ENCODE results near the gene GBF1.

DNA sequence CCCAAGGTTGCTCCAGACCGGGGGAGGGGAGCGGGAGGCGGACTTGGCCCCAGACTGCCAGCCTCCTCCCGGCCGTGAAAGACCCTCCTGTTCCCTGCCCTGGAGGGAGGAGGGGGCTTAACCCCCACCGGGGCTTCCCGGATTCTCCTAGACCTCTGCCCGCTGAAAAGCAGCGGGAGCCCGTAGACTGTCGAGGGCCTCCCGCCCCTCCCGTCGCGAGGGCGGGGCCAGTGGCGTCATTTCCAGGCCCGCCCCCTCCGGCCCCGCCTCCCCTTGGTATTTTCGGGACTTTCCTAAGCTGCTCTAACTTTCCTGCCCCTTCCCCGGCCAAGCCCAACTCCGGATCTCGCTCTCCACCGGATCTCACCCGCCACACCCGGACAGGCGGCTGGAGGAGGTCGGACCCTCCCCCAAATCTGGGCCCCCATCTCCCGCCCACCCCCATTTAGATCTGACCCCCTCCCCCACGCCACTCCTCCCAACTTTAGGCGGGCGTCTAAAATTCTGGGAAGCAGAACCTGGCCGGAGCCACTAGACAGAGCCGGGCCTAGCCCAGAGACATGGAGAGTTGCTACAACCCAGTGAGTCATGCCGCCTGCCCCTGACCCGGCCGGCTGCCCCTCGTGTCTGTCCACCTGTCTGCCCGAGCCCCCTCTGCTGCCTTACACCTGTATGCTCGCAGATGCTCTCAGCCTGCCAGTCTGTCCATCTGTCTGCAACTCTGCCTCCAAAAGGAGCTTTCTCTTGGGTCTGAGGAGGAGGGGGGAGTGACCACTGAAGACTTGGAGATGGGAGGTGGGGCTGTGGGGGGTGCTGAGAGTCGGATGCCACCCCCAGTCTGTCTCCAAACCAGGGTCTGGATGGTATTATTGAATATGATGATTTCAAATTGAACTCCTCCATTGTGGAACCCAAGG, 150.3 kb downstream of the GBF1 start, which contains the start of gene NFKB2:
- peak; percentile 82 for TF ChIP-seq POLR2A (IDR thresholded peaks at IDR 0.05)
- TF ChIP-seq, protein P1, sequence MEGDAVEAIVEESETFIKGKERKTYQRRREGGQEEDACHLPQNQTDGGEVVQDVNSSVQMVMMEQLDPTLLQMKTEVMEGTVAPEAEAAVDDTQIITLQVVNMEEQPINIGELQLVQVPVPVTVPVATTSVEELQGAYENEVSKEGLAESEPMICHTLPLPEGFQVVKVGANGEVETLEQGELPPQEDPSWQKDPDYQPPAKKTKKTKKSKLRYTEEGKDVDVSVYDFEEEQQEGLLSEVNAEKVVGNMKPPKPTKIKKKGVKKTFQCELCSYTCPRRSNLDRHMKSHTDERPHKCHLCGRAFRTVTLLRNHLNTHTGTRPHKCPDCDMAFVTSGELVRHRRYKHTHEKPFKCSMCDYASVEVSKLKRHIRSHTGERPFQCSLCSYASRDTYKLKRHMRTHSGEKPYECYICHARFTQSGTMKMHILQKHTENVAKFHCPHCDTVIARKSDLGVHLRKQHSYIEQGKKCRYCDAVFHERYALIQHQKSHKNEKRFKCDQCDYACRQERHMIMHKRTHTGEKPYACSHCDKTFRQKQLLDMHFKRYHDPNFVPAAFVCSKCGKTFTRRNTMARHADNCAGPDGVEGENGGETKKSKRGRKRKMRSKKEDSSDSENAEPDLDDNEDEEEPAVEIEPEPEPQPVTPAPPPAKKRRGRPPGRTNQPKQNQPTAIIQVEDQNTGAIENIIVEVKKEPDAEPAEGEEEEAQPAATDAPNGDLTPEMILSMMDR (IDR thresholded peaks at IDR 0.05) = no peak

Measured in right lobe of liver (tissue), 4 donors.